NCI-H510A (cell line): Measurements from ENCODE around the gene RRP9.
"Not testable (repeated sequence)": the region's sequence is repeated elsewhere in the genome, so short reads cannot be mapped to it uniquely, and the experiment has no call there.

Experiments
- DNase-seq: peaks from one replicate; lab custom pipeline; 2025; lab: John Stamatoyannopoulos, UW

The RRP9 gene, protein sequence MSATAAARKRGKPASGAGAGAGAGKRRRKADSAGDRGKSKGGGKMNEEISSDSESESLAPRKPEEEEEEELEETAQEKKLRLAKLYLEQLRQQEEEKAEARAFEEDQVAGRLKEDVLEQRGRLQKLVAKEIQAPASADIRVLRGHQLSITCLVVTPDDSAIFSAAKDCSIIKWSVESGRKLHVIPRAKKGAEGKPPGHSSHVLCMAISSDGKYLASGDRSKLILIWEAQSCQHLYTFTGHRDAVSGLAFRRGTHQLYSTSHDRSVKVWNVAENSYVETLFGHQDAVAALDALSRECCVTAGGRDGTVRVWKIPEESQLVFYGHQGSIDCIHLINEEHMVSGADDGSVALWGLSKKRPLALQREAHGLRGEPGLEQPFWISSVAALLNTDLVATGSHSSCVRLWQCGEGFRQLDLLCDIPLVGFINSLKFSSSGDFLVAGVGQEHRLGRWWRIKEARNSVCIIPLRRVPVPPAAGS

DNA sequence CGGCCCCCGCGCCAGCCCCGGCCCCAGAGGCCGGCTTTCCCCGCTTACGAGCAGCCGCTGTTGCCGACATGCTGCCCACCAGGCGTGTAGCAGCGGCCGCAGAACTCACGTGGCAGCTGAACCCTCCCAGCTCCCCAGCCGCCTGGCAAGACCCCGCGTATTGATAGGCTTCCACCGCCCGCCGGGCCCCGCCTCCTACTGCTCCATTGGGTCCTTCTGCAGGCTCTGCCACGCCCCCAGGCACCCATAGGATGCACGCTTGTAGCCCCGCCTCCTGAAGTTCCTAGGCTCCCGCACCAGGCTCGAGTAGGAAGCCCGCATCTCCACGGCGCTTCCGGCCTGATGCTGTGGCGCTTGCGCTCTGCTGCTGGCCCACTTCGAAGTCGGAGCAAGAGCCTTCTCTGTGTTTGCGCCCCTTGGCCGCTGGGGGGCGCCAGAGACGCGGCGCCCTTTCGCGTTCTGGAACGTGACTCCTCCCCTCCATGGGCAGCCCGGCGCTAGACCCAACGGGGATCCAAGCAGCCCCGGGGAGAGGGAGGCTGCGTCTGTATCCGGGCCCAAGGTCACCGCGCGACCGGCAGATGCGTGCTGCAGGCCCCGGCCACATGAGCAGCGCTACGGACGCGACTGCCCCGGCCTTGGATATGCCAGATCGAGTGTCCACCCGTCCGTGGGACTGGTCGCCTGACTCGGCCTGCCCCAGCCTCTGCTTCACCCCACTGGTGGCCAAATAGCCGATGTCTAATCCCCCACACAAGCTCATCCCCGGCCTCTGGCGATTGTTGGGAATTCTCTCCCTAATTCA lies at the start of gene RRP9, which contains the start of gene PARP3:
Gene RRP9, minus strand, starts transcription at position 107 of the 805 bp plus-strand sequence. Its CDS starts 37 bp downstream, at position 70.
Gene PARP3, plus strand, starts transcription at position 566 of the 805 bp plus-strand sequence. CDS start 993 bp downstream, outside the sequence.
- peak; percentile 97 for DNase-seq

DNA sequence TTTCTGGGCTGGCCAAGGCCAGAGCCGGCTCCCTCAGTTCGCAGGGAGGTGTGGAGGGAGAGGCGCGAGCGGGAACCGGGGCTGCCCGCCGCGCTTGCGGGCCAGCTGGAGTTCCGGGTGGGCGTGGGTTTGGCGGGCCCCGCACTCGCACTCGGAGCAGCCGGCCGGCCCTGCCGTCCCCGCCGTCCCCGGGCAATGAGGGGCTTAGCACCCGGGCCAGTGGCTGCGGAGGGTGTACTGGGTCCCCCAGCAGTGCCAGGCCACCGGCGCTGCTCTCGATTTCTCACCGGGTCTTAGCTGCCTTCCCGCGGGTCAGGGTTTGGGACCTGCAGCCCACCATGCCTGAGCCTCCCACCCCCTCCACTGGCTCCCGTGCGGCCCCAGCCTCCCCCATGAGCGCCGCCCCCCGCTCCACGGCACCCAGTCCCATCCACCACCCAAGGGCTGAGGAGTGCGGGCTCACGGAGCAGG lies 48.8 kb upstream of the RRP9 start:
- DNase-seq: not testable (repeated sequence)

DNA sequence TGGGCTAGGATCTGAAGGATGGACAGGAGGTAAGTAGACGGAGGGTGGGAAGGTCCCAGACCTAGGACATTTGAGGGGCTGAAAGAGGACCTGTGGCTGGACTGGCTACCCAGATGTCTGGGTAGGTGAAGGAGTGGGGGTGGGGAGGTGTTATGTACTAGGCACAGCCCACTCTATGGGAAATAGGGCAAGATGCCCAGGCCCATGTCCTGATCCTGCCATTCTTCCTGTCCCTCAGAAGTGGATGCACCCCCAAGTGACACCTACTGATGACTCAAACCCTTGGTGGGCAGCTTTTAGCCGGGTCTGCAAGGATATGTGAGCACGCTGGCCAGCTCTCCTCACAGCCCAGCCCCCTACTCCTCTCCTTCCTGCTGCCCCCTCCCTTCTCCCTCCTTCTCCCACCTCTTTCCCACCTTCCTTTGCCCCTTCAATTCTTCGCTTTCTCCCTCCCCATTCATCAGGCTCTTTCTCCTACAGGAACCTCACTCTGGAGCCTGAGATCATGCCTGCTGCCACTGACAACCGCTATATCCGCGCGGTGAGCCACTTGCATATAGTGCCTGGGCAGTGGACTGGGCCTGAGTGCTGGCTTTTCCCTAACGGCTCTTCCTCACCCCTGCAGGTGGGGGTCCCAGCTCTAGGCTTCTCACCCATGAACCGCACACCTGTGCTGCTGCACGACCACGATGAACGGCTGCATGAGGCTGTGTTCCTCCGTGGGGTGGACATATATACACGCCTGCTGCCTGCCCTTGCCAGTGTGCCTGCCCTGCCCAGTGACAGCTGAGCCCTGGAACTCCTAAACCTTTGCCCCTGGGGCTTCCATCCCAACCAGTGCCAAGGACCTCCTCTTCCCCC lies 46.8 kb upstream of the RRP9 start:
- DNase-seq: no peak

DNA sequence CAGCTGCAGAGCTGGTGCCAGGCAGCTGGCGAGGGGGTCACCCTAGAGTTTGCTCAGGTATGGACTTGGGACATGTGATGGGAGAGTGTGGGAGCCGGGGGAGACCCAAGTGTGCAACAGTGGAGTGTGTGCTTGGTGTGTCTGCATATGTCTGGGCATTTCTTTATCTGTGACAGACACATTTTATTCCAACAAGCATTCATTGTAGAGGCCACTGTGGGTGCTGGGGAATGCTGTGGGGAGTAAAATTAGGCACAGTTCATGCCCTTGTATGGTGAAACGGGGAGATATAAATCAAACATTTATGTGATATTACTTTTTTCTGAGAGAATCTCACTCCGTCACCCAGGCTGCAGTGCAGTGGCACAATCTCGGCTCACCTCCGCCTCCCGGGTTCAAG lies 45.9 kb upstream of the RRP9 start:
- no peak for DNase-seq

DNA sequence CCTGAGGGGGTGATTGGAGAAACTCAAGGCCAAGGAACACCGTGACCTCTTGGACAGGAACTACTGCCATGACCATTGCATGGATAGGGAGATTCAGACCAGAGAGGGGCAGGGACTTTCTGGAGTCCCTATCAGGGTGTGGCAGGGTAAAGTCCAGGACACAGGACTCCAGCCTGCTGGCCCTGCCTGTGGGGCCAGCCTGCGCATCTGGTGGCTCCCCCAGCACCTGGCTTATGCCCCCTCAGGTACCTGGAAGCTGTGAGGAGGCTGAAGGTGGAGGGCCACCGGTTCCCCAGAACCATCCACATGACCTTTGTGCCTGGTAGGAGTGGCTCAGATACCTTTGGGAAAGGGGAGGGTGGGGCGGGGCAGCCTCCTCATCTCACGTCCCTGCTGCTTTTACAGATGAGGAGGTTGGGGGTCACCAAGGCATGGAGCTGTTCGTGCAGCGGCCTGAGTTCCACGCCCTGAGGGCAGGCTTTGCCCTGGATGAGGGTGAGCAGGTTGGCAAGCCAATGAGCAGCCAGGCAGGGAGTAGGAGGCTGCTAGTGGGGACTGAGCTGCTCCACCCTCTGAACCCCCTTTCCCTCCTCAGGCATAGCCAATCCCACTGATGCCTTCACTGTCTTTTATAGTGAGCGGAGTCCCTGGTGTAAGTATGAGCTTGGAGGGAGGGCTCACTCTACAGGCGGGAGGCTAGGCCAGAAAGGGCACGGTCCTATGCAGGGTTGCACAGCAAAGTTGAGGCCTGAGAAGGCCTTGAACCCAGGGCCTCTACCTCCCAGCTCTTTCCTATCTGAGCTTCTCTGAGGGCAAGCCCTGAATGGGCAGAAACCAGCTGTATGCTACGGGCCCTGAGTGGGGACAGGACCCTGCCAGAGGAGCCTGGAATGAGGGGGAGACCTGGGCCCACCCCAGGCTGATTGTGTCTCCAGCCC lies 44.6 kb upstream of the RRP9 start:
- no peak for DNase-seq

DNA sequence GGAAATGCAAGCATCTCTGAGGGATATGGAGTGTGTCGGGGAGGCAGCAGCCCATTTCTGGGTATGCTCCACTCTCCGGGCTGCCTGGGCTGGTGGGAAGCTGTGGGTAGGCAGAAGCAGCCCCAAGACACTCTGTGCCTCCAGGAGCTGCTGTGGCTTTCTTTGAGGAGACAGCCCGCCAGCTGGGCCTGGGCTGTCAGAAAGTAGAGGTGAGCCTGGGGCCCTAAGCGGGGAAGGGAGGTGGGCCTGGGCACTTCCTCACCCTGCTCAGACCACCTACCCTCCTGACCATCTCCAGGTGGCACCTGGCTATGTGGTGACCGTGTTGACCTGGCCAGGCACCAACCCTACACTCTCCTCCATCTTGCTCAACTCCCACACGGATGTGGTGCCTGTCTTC lies 43.4 kb upstream of the RRP9 start:
- DNase-seq: no peak

DNA sequence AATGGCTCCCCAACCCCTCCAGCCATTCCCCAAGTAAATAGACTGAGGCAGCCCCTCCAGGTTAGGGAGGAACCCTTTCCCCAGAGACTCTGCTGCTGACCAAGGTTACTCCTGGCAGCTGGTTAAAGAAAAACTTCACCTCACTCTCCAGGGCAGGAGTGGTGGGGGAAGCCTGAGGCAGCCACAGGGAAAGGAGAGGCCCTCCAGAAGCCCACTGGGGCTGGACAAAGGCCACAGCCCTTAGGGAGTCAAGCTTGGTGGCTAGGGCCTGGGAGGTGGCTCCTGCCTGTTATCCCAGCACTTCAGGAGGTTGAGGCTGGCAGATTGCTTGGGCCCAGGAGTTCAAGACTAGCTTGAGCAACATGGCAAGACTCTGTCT lies 42.6 kb upstream of the RRP9 start:
- no peak for DNase-seq

DNA sequence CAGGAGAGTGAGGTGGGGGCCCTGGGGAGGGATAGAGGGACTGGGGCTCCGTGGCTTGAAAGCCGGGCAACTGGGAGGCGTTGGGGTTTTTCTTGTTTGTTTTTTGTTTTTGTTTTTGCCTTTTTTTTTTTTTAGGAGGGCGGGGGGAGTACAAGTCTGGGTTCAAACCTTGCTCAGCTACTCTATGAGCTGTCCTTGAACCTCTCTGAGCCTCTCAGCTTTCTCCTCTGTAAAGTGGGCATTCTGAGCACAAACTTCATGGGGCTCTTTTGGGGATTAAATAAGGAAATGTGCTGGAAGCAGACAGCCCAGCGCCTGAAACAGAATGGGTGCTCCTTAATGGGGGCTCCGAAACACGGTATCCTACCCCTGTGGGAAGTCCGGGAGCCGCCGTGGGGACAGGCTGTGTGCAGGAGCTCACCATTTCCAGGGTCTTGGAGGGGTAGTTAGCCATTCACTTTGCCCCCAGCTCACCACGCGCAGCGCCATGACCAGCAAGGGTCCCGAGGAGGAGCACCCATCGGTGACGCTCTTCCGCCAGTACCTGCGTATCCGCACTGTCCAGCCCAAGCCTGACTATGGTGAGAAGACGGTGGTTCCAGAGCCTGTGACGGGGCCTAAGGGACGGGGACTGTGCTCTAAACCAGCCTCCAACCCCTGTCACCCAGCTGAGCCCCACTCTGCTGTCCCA lies 42.0 kb upstream of the RRP9 start:
- no peak for DNase-seq

DNA sequence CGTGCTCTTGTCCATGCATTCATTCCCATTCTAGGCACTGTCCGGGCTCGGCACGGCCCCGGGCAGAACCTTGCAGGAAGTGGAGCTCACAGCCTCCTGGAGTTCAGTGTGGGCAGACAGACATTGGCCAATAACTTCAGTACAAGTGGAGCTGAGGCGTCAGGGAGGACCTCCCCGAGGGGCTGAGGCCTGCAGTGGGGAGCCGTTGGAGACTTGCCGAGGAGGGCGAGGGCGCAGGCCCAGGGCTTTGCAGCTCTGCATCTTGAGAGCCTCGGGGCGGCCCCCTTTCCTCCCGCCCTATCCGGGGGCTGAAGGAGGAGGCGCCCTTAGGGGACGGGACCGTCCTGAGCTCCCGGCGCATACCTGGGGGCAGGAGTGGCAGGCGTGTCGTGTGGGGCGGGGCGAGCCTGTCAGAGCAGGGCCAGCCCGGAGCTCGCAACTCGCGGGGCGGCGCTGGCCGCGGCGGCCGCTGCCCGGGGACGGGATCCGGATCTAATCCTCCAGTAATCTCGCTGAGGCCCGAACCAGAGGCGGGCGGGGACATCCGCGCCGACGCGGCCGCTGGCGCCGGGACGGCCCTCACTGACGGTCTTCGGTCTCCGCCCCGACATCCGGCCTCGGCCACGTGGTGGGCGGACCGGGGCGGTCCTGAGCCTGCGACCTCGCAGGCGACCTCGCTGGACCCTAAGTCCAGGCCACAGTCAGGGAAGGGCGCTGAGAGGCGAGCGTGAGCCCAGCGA lies 41.3 kb upstream of the RRP9 start, which contains the start of gene ACY1:
Gene ACY1, plus strand, starts transcription at position 698 of the 740 bp plus-strand sequence. CDS start 530 bp downstream, outside the sequence.
- DNase-seq: peak; percentile 72

DNA sequence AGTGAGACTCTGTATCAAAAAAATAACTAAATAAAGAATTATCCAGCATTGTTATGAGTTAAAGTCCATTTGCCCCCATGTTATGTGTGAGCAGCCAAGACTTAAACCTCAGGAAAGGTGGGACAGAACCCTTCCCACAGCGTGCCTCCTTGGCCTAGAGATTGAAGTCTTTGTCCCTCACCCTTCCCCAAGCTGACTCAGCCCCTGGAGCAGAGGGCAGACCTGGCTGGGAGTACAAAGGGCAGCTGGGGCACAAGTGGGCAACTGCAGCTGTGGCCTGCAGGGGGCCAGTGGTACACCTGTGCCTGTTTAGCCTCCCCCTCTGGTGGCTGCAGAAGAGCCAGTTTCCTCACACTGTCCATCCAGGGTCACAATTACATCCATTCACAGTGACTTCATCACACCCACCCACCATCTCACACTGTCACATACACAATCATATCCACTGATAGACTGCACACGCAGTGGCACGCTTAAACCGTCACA lies 40.7 kb upstream of the RRP9 start:
- peak; percentile 52 for DNase-seq

DNA sequence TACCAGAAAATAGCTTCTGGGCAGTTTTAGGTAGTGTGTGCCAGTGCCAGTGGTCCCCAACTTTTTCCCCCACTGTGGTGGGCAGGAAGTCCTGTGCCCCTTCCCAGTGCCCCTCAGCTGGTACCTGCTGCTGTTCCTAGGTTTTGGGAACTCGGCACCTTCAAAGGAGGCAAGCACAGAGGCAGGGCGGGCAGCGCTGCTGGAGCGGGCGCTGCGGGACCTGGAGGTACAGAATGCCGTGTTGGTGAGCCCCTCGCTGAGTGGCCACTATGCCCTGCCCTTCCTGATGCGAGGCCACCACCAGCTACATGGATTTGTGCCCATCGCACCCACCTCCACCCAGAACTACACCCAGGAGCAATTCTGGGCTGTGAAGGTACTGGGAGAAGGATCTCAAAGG lies 38.5 kb upstream of the RRP9 start:
- DNase-seq: no peak

DNA sequence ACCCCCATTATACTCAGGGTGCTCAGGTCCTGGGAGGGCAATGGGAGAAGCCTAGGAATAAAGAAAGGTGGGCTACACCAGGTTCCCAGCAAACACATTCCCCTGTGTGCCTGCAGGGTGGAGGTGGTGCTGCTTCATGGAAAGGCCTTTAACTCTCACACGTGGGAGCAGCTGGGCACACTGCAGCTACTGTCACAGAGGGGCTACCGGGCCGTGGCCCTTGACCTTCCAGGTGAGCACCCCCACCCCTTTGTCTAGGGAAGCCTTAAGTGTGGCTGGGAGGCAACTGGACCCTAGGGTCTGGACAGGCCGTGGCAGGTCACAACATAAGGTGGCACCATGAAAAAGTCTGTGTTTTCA lies 36.4 kb upstream of the RRP9 start:
- no peak for DNase-seq

DNA sequence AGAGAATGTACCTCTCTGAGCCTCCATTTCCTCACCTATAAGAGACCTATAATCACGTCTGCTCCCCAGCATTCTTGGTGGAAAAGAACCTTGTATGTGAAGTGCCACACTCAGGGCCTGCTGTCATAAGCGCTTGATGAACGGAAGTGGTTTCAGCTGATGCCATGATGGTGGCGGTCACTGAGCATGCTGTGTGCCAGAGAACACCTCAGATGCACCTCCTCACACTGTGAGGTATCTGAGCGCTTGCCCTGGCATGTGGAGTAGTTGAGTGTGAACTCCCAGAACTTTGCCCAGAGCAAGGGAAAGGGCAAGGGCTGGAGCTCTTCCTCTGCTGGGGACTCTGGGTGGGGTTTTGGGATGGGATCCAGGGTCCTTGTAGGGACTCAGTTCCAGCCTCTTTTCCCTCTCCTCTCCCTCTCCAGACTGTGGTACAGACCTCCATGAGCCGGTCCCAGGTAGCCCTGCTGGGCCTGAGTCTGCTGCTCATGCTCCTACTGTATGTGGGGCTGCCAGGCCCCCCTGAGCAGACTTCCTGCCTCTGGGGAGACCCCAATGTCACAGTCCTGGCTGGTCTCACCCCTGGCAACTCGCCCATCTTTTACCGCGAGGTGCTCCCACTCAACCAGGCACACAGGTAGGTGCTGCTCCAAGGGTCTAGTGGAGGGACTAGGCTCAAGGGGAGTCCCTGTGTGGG lies 35.9 kb upstream of the RRP9 start:
- no peak for DNase-seq

DNA sequence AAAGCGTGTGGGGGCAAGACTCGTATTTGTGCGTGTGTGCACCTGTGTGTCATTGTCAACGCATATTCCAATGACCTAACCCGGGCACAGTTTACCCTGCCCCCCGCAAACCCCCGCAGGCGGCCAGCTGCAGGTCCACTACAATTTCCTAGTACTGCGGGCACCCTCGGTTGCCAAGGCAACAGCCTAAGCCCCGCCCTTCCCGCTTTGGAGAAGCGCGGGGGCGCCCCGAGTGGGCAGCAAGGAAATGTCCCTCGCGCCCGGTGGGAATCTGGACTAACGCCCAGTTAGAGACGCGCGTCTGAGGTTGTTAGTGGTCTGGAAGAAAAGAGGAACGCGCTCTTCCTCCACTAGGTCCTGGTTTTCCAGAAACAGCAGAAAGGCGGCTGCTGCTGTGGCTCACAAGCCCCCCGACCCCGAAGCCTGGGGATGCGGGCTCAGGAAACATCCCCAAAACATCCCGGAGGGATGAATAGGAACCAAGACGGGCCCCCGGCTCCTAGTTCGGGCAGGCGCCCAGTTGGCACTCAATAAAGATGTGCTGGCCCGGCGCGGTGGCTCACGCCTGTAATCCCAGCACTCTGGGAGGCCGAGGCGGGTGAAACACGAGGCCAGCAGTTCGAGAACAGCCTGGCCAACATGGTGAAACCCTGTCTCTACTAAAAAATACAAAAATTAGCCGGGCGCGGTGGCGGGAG lies 34.3 kb upstream of the RRP9 start:
- DNase-seq: no peak

DNA sequence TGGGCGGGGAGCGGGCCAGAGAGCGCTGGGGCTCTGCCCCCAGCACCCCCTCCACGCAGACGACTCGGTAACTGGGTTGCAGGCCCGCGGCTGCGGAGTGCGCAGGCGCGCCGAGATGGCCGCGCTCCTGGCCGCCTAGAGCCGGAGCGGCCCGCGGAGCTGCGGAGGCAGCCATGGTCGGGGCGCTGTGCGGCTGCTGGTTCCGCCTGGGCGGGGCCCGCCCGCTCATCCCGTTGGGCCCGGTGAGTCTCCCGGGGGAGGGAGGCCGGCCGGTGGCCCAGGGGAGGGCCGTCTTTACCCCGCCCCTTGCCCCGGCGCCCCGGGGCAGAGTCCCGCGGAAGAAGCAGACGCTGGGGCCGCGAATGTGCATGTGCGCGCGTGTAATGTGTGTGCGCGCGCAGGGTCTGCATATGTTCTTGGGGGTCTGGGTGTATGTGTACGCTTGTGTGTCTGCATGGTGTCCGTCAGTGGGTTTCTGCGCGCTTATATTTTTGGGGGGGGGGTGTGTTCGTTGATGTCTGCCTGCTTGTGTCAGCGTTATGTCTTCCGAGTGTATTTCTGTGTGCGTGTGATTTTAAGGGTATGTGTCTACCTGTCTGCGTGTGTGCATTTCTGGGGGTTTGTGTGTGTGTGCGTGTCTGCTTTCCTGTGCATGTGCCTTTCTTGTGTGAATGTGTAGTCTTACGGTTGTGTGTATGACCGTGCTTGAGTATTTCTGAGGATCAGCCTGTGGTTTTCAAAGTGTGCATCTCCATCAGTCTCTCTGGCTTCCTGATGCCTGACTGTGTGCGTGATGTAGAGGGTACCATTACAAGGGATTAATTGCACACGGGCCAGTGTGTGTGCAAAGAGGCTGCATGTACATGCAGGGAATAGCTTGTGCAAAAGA lies 33.5 kb upstream of the RRP9 start, which contains the start of gene ABHD14A:
Gene ABHD14A, plus strand, starts transcription at position 102 of the 889 bp plus-strand sequence. Its CDS starts 72 bp downstream, at position 174.
- peak; percentile 51 for DNase-seq

DNA sequence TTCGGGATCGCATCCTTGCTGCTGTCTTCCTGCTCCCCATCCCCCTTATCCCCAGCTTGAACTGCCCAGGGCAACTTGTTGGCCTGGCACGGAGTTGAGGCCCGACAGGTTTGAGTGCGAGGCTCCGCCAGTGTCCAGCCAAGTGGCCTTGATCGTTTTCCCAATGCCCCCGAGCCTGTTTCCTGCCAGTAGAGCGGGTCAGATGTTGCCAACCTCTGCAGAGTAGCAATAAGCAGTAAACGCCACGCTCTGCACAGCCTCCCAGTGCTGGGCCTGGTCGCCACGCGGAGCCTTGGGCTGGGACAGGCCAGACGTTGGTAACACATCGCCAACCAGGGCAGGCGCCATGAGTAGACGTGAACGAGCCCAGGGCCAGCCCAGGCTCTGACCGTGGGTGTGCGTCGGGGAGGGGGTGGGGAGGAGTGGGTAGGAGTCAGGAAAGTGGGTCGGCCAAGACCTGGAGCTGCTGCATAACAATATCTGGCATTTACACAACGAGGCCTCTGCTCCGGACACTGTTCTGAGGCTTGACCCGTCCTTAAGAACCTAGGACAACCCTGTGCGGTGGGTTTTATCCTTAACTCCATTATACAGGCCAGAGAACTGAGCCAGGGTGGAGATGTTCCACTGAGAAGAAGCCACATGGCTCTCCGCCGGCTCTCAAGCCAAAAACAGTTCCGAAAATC lies 32.7 kb upstream of the RRP9 start:
- DNase-seq: no peak
